Tibial artery (tissue), 4 donors: ENCODE results near the gene CAPN5.
A peak's percentile ranks its signal among the peaks of the same experiment; 100 is the strongest.

ENCODE experiments used
- DNase-seq, 2 donors: peaks; one replicate each; pipeline ENCODE4 v3.0.0-alpha.2; 2019
- H3K27ac ChIP-seq, 2 donors: fragments of 200-600 bp; sonication (generic) in 1 of 2; 1 replicate in 1 of 2; 2 replicates in 1 of 2; pipeline ENCODE4 v1.5.1; 2018 to 2019; ENCODE audit warnings: mild to moderate bottlenecking in 1 of 2
- H3K27me3 ChIP-seq, 2 donors: fragments of 200-600 bp; sonication (generic) in 1 of 2; one replicate each; pipeline versions ENCODE4 v1.5.1 to v1.6.0; 2016 to 2019
- H3K36me3 ChIP-seq, 3 donors: fragments of 200-600 bp; sonication (generic) in 2 of 3; one replicate each; pipeline ENCODE4 v1.5.1; 2016 to 2019; ENCODE audit warnings: mild to moderate bottlenecking in 2 of 3
- H3K4me1 ChIP-seq, 4 donors: fragments of 200-600 bp; sonication (generic) in 2 of 4; 1 replicate in 3 of 4; 2 replicates in 1 of 4; pipeline ENCODE4 v1.5.1; 2016 to 2019
- H3K4me3 ChIP-seq, 2 donors: fragments of 200-600 bp; sonication (generic) in 1 of 2; 1 replicate in 1 of 2; 2 replicates in 1 of 2; pipeline ENCODE4 v1.5.1; 2018 to 2019; ENCODE audit warnings: mild to moderate bottlenecking in 2 of 2
- H3K9me3 ChIP-seq, 3 donors: fragments of 200-600 bp; sonication (generic) in 1 of 3; one replicate each; pipeline ENCODE4 v1.5.1; 2016 to 2019
- intact Hi-C: fragments of 100-400 bp; cut with DNase I; formaldehyde crosslinking; loops from one replicate; pipeline ENCODE4 v1.15.0; 2023; ENCODE audit warnings: low total_unique reads
- TF ChIP-seq, protein P1 (sequence below), 2 experiments: fragments of 200-600 bp in 1 of 2; fragments of 450-650 bp in 1 of 2; IDR thresholded peaks; one replicate each; pipeline ENCODE4 v1.5.1; 2017 to 2019; ENCODE audit warnings: antibody characterized with exemption in 2 of 2, mild to moderate bottlenecking in 1 of 2, moderate library complexity in 1 of 2

Gene CAPN5

DNA sequence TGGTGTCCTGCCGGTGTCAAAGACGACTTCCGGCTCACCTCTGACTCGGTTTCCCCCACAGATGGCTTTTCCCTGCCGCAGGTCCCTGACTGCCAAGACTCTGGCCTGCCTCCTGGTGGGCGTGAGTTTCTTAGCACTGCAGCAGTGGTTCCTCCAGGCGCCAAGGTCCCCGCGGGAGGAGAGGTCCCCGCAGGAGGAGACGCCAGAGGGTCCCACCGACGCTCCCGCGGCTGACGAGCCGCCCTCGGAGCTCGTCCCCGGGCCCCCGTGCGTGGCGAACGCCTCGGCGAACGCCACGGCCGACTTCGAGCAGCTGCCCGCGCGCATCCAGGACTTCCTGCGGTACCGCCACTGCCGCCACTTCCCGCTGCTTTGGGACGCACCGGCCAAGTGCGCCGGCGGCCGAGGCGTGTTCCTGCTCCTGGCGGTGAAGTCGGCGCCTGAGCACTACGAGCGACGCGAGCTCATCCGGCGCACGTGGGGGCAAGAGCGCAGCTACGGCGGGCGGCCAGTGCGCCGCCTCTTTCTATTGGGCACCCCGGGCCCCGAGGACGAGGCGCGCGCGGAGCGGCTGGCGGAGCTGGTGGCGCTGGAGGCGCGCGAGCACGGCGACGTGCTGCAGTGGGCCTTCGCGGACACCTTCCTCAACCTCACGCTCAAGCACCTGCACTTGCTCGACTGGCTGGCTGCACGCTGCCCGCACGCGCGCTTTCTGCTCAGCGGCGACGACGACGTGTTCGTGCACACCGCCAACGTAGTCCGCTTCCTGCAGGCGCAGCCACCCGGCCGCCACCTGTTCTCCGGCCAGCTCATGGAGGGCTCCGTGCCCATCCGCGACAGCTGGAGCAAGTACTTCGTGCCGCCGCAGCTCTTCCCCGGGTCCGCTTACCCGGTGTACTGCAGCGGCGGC is 27.0 kb upstream of the CAPN5 start:
- Histone ChIP-seq H3K27ac (no peak overlapping the region), H3K4me1 (peaks cover 0 to 14% (median 9%) of the 10 kb centered on the region in 4 donors), H3K4me3 (peak overlapping the region; percentile 15 to 41), H3K27me3 (peaks cover 0 to 66% of the 10 kb centered on the region in 2 donors), H3K9me3 (no peaks in the 10 kb centered on the region), H3K36me3 (no peaks in the 10 kb centered on the region)
- intact Hi-C loops = loop anchor here (5.0 kb wide), 1 partner anchor 117 kb away; no protein-coding TSS in a partner anchor
- TF ChIP-seq, protein P1, sequence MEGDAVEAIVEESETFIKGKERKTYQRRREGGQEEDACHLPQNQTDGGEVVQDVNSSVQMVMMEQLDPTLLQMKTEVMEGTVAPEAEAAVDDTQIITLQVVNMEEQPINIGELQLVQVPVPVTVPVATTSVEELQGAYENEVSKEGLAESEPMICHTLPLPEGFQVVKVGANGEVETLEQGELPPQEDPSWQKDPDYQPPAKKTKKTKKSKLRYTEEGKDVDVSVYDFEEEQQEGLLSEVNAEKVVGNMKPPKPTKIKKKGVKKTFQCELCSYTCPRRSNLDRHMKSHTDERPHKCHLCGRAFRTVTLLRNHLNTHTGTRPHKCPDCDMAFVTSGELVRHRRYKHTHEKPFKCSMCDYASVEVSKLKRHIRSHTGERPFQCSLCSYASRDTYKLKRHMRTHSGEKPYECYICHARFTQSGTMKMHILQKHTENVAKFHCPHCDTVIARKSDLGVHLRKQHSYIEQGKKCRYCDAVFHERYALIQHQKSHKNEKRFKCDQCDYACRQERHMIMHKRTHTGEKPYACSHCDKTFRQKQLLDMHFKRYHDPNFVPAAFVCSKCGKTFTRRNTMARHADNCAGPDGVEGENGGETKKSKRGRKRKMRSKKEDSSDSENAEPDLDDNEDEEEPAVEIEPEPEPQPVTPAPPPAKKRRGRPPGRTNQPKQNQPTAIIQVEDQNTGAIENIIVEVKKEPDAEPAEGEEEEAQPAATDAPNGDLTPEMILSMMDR (IDR thresholded peaks at IDR 0.05) = peak in 1 of 2 experiments; percentile 37
- no peak for DNase-seq

DNA sequence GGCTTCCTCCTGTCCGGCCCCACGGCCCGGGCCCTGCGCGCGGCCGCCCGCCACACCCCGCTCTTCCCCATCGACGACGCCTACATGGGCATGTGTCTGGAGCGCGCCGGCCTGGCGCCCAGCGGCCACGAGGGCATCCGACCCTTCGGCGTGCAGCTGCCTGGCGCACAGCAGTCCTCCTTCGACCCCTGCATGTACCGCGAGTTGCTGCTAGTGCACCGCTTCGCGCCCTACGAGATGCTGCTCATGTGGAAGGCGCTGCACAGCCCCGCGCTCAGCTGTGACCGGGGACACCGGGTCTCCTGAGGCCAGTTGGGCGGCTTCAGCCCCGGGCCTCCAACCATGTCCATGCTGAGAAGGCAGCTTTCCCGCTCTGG is 26.4 kb upstream of the CAPN5 start:
- peaks cover 0 to 14% (median 9%) of the 10 kb centered on the region in 4 donors for H3K4me1 ChIP-seq
- TF ChIP-seq, protein P1 (IDR thresholded peaks at IDR 0.05) = no peak
- DNase-seq = no peak
- H3K27ac ChIP-seq = no peak overlapping the region
- no peaks in the 10 kb centered on the region for H3K9me3 ChIP-seq
- peaks cover 0 to 72% of the 10 kb centered on the region in 2 donors for H3K27me3 ChIP-seq
- H3K36me3 ChIP-seq = no peaks in the 10 kb centered on the region
- H3K4me3 ChIP-seq = no peak overlapping the region
- intact Hi-C loops = no loop called here

DNA sequence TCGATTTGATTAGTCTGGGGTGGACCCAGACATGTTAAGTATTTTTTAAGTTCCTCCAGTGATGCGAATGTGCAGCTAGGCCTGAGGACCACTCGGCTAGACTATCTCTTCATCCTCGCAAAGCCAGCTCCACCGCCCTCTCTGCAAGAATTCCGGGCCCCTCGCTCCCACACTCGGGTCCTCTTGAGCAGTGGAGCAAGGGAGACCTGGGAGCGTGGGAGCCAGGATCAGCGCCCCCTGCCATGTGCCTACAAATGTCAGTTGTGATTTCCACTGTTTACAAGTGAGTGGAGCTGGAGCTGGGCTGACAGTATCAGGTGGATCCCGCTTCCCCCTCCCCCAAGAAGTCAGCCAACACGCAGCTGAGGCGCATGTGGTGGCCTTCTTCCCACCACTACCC is 25.9 kb upstream of the CAPN5 start:
- TF ChIP-seq, protein P1 (IDR thresholded peaks at IDR 0.05) = no peak
- Histone ChIP-seq H3K36me3 (no peaks in the 10 kb centered on the region), H3K27me3 (peaks cover 0 to 77% of the 10 kb centered on the region in 2 donors), H3K27ac (no peak overlapping the region), H3K4me3 (no peak overlapping the region), H3K9me3 (no peaks in the 10 kb centered on the region), H3K4me1 (peaks cover 0 to 17% (median 11%) of the 10 kb centered on the region in 4 donors)
- intact Hi-C loops = no loop called here
- DNase-seq = no peak

DNA sequence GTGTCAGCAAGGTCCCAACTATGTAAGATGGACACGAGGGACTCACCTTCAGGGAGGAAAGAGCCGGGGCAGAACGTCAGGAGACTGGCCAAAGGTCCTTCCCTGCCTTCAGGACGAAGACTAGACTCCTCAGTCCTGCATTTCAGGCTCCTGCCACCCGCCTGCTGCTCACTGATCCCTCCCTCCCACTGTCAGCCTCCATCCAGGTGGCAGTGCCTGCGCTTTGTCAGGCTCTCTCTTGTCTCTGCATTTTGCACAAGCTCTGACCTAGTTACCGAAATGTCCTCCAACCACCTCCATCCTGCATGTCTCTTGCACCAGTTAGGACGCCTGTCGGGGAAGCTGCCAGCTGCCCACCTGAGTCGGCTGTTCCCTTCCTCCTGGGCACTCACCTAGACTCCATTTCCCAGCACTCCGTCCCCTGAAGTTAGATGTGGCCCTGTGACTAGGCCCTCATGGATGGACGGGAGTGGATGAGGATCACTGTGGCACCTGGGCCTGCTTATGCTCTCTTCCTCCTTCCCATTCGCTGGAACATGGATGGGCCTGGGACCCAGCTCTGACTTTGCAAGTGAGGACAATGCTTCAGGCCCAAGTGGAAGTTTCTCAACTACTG is 24.6 kb upstream of the CAPN5 start:
- Histone ChIP-seq H3K4me3 (no peak overlapping the region), H3K27me3 (peaks cover 0 to 73% of the 10 kb centered on the region in 2 donors)
- intact Hi-C loops = no loop called here

DNA sequence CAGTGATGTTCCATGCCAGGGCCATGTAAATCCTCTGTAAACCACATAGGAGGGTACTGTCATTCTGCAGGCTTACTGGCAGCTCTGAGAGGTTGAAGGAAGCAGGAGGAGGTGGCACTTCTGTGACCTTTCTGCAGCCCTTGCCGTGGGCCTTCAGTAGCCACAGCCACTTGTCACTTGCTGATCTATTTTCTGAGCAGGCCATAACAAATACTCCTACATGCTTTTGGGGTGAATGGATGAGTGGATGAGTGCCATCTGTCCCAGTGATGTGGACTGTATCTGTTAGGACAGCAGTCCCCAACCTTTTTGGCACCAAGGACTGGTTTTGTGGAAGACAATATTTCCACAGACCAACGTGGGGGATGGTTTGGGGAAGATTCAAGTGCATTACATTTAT is 22.4 kb upstream of the CAPN5 start:
- peaks cover 0 to 60% of the 10 kb centered on the region in 2 donors for H3K27me3 ChIP-seq
- peaks cover 0 to 19% (median 16%) of the 10 kb centered on the region in 4 donors for H3K4me1 ChIP-seq
- intact Hi-C loops = no loop called here
- DNase-seq = no peak
- no peak overlapping the region for H3K4me3 ChIP-seq
- no peaks in the 10 kb centered on the region for H3K9me3 ChIP-seq
- H3K36me3 ChIP-seq = no peaks in the 10 kb centered on the region
- H3K27ac ChIP-seq = no peak overlapping the region
- TF ChIP-seq, protein P1 (IDR thresholded peaks at IDR 0.05) = no peak

More for the DNA sequence above, 24.6 kb upstream of the CAPN5 start:
- H3K9me3 ChIP-seq = no peaks in the 10 kb centered on the region
- no peak for DNase-seq
- H3K27ac ChIP-seq = no peak overlapping the region
- H3K4me1 ChIP-seq = peaks cover 0 to 21% (median 16%) of the 10 kb centered on the region in 4 donors
- TF ChIP-seq, protein P1 (IDR thresholded peaks at IDR 0.05) = no peak
- no peaks in the 10 kb centered on the region for H3K36me3 ChIP-seq
